Spleen (tissue), 7 donors: ENCODE data around the gene DNAJB2.

ENCODE experiments used
- CTCF ChIP-seq, 11 experiments: fragments of 200-600 bp in 7 of 11; fragments of 450-650 bp in 4 of 11; sonication (generic) in 4 of 11; IDR thresholded peaks in 8 of 11; conservative IDR thresholded peaks in 3 of 11; 1 replicate in 7 of 11; 2 replicates in 4 of 11; pipeline versions ENCODE4 v1.4.0 to v1.8.0; 2016 to 2021; ENCODE audit warnings: antibody characterized with exemption in 11 of 11, inconsistent platforms in 4 of 11, mild to moderate bottlenecking in 1 of 11
- POLR2AphosphoS5 ChIP-seq, 3 donors: sonication (generic); formaldehyde crosslinking; IDR thresholded peaks; one replicate each; pipeline ENCODE4 v1.5.1; 2017; ENCODE audit warnings: antibody characterized with exemption in 3 of 3
- donor health status: DM: no; HTN: no; CAD: no; lungs with moderate emphysema.
- donor health status: DM: no; HTN: no; CAD: no.
- donor health status: DM: no; HTN: no; CAD: no.

GRCh38 chr2:219327719-219328118 is 48.6 kb downstream of the DNAJB2 start:
- TF ChIP-seq CTCF (IDR thresholded peaks at IDR 0.05 in 8 of 11, conservative IDR thresholded peaks at IDR 0.05 in 3 of 11) (no peak), POLR2AphosphoS5 (IDR thresholded peaks at IDR 0.05) (no peak)
